ENCODE data around the gene GUCY2D. TPM values are rescaled to one million over a fixed set of nuclear protein-coding genes. Genes with fewer than 3 reads are reported as not detected.
A peak's percentile ranks its signal among the peaks of the same experiment; 100 is the strongest.

GUCY2D gene
- total and polyA plus RNA-seq, 8 donors, result 0.25 TPM; not detected in 7

DNA sequence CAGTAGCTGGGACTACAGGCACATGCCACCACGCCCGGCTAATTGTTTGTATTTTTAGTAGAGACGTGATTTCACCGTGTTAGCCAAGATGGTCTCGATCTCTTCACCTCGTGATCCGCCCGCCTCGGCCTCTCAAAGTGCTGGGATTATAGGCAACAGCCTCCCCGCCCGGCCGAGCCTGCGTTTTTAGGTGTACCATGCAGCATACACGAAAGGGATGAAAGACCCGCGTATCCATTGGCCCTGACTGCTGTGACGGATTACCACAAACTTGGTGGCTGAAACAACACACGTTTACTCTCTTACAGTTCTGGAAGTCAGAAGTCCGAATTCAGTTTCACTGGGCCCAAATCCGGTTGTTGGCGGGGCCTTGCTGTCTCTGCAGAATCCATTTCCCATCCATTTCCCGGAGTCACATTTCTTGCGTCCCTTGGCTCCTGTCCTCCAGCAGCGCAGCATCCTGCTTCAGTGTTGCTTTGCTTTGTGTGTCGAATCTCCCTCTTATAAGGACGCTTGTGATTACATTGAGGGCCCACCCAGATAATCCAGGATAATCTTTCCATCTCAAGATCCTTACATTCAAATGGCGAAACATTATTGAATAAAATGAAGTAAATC lies 8.3 kb upstream of the GUCY2D start:
- intact Hi-C loops (cut with DNase I; ENCODE audit: low total_unique reads), result no loop called here
- no peaks in the 10 kb centered on the region for H3K9me3 ChIP-seq
- no peak overlapping the region for H3K4me3 ChIP-seq
- no peak overlapping the region for H3K27ac ChIP-seq
- TF ChIP-seq POLR2A (IDR thresholded peaks at IDR 0.05) (no peak), POLR2AphosphoS5 (IDR thresholded peaks at IDR 0.05) (no peak), EP300 (IDR thresholded peaks at IDR 0.05) (no peak)
- TF ChIP-seq, protein P1, sequence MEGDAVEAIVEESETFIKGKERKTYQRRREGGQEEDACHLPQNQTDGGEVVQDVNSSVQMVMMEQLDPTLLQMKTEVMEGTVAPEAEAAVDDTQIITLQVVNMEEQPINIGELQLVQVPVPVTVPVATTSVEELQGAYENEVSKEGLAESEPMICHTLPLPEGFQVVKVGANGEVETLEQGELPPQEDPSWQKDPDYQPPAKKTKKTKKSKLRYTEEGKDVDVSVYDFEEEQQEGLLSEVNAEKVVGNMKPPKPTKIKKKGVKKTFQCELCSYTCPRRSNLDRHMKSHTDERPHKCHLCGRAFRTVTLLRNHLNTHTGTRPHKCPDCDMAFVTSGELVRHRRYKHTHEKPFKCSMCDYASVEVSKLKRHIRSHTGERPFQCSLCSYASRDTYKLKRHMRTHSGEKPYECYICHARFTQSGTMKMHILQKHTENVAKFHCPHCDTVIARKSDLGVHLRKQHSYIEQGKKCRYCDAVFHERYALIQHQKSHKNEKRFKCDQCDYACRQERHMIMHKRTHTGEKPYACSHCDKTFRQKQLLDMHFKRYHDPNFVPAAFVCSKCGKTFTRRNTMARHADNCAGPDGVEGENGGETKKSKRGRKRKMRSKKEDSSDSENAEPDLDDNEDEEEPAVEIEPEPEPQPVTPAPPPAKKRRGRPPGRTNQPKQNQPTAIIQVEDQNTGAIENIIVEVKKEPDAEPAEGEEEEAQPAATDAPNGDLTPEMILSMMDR (IDR thresholded peaks at IDR 0.05), result no peak
- H3K4me1 ChIP-seq, result peaks cover 0 to 25% (median 17%) of the 10 kb centered on the region in 4 donors
- H3K27me3 ChIP-seq, result peaks cover 0 to 20% (median 7%) of the 10 kb centered on the region in 3 donors
- H3K36me3 ChIP-seq, result no peaks in the 10 kb centered on the region
- 85 to 90% (median 87%) methylated on average over 27 of the region's 27 CpGs for whole genome bisulfite sequencing, 5 donors
- DNase-seq, result no peak

DNA sequence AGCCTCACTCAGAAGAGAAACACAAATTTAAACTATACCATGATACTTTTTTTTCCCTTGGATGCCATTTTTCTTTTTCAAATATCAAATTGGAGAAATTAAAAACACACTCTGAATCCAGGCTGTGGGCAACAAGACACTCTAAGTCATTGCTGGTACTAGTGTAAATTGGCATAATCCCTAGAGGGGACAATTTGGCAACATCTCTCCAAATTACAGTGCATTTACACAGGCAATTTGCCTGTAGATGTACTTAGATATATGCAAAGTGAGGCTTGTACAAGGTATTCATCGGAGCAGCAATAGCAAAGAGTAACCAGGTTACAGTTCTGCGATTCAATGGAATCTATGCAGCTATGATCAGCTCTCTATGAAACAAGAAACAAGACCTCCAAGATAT lies 6.7 kb upstream of the GUCY2D start:
- no peak for TF ChIP-seq POLR2AphosphoS5 (IDR thresholded peaks at IDR 0.05)
- no peak for TF ChIP-seq POLR2A (IDR thresholded peaks at IDR 0.05)
- TF ChIP-seq, protein P1 (IDR thresholded peaks at IDR 0.05), result no peak
- no peak for TF ChIP-seq EP300 (IDR thresholded peaks at IDR 0.05)
- Histone ChIP-seq H3K4me1 (peaks cover 0 to 9% (median 6%) of the 10 kb centered on the region in 4 donors), H3K4me3 (no peak overlapping the region), H3K27ac (no peak overlapping the region), H3K9me3 (no peaks in the 10 kb centered on the region), H3K27me3 (peaks cover 0 to 32% (median 7%) of the 10 kb centered on the region in 3 donors), H3K36me3 (no peaks in the 10 kb centered on the region)
- WGBS, 5 donors, result 87 to 99% (median 94%) methylated on average over 2 of the region's 2 CpGs
- intact Hi-C loops (cut with DNase I; ENCODE audit: low total_unique reads), result no loop called here
- no peak for DNase-seq

DNA sequence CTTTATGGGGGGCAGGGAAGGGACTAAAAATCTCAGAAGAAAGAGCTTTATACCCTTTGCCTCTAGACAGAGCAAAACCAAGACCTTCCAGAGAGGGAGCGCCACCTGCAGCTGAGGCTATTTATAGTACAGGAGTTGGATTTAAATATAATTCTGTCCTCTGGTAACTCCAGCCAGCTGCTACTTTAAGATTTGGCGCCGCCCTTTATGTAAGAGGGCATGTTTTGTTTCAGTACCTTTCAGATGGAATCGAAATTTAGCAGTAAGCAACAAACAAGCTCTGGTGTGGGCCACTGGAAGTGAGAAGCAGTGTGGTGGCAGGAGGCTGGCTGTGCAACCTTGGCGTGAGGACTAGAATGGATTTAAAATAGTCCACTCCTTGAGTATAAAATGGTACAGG lies 5.2 kb upstream of the GUCY2D start:
- peak overlapping the region in 3 of 5 donors; percentile 8 to 44 (median 9) for H3K27ac ChIP-seq
- H3K9me3 ChIP-seq, result no peaks in the 10 kb centered on the region
- peaks cover 4 to 13% (median 10%) of the 10 kb centered on the region in 4 donors for H3K4me1 ChIP-seq
- no peak overlapping the region for H3K4me3 ChIP-seq
- peaks cover 2 to 44% (median 11%) of the 10 kb centered on the region in 3 donors for H3K27me3 ChIP-seq
- TF ChIP-seq, protein P1 (IDR thresholded peaks at IDR 0.05), result peak in 4 of 7 experiments; percentile 13 to 37 (median 16)
- no peak for TF ChIP-seq POLR2AphosphoS5 (IDR thresholded peaks at IDR 0.05)
- TF ChIP-seq EP300 (IDR thresholded peaks at IDR 0.05), result no peak
- no peak for TF ChIP-seq POLR2A (IDR thresholded peaks at IDR 0.05)
- intact Hi-C loops (cut with DNase I; ENCODE audit: low total_unique reads), result no loop called here
- H3K36me3 ChIP-seq, result no peaks in the 10 kb centered on the region
- WGBS, 5 donors, result 17 to 28% (median 19%) methylated on average over 5 of the region's 5 CpGs
- DNase-seq, result peak; percentile 69 to 73

DNA sequence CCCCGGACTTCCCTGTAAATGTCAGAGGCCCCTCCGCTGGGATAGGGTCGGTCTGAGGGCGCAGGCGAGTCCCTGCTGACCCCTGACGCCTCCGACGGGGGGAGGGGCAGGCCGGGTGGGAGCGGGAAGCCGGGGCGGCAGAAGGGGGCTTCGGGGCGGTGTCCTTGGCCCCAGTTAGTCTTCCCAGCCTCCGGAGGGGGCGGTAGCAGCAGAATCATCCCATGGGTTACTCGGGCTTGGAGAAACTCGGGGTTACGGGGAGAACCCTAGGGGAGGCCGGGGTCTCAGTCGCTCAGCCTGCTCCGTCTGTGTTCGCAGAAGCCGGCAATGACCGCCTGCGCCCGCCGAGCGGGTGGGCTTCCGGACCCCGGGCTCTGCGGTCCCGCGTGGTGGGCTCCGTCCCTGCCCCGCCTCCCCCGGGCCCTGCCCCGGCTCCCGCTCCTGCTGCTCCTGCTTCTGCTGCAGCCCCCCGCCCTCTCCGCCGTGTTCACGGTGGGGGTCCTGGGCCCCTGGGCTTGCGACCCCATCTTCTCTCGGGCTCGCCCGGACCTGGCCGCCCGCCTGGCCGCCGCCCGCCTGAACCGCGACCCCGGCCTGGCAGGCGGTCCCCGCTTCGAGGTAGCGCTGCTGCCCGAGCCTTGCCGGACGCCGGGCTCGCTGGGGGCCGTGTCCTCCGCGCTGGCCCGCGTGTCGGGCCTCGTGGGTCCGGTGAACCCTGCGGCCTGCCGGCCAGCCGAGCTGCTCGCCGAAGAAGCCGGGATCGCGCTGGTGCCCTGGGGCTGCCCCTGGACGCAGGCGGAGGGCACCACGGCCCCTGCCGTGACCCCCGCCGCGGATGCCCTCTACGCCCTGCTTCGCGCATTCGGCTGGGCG lies 542 bp downstream of the GUCY2D start:
- TF ChIP-seq EP300 (IDR thresholded peaks at IDR 0.05) (no peak), POLR2AphosphoS5 (IDR thresholded peaks at IDR 0.05) (no peak), POLR2A (IDR thresholded peaks at IDR 0.05) (no peak)
- TF ChIP-seq, protein P1 (IDR thresholded peaks at IDR 0.05), result no peak
- WGBS, 5 donors, result 3 to 13% (median 8%) methylated on average over 38 to 92 of the region's 92 CpGs
- H3K27me3 ChIP-seq, result peaks cover 16 to 89% (median 36%) of the 10 kb centered on the region in 3 donors
- peak in 1 of 2 donors; percentile 40 for DNase-seq
- no peaks in the 10 kb centered on the region for H3K36me3 ChIP-seq
- H3K27ac ChIP-seq, result no peak overlapping the region
- no peaks in the 10 kb centered on the region for H3K9me3 ChIP-seq
- peak overlapping the region; percentile 24 to 46 (median 32) for H3K4me3 ChIP-seq
- H3K4me1 ChIP-seq, result peaks cover 18 to 23% (median 19%) of the 10 kb centered on the region in 4 donors
- intact Hi-C loops (cut with DNase I; ENCODE audit: low total_unique reads), result no loop called here

Data from stomach (tissue), 9 donors.